ENCODE data around the gene PHKA2. TPM values are rescaled to one million over a fixed set of nuclear protein-coding genes. Genes with fewer than 3 reads are reported as not detected.

The PHKA2 gene
- total and polyA plus RNA-seq, 7 experiments from 2014 or later: 7.9 to 54.3 (median 40.8) TPM

GRCh38 chrX:18949291-18949943 is 34.5 kb downstream of the PHKA2 start:
- Mint-ChIP-seq H3K27ac (no peak overlapping the region), H3K27me3 (no peaks in the 10 kb centered on the region), H3K36me3 (peaks cover 5 to 22% (median 9%) of the 10 kb centered on the region in 5 donors), H3K4me1 (peaks cover 0 to 4% (median 1%) of the 10 kb centered on the region in 7 donors), H3K4me3 (no peak overlapping the region), H3K9me3 (peaks cover 0 to 6% (median 0%) of the 10 kb centered on the region in 11 donors)
- POLR2A ChIA-PET: no interaction called here
- ATAC-seq (no peak), DNase-seq (no peak)
- Histone ChIP-seq H3K4me1 (ENCODE audit: control insufficient read depth in 2 of 2, insufficient read depth in 2 of 2, low read length in 2 of 2) (no peaks in the 10 kb centered on the region), H3K9me3 (ENCODE audit: control insufficient read depth in 2 of 3, low read length in 3 of 3) (no peaks in the 10 kb centered on the region), H3K27me3 (ENCODE audit: control insufficient read depth in 2 of 2, insufficient read depth in 2 of 2, low read length in 2 of 2) (no peaks in the 10 kb centered on the region), H3K27ac (ENCODE audit: low read depth, low read length) (no peak overlapping the region), H3K36me3 (ENCODE audit: control insufficient read depth in 2 of 3, insufficient read depth in 3 of 3, low read length in 3 of 3) (peaks cover 0 to 14% (median 0%) of the 10 kb centered on the region in 3 experiments), H3K4me3 (ENCODE audit: low read length) (no peak overlapping the region)
- intact Hi-C loops (cut with micrococcal nuclease): no loop called here
- CTCF ChIA-PET: interaction anchor here (0.7 kb wide), 1 partner anchor 359 kb away, joined by 3 read pairs; no protein-coding TSS in a partner anchor

GRCh38 chrX:18946611-18947010 is 37.3 kb downstream of the PHKA2 start:
- DNase-seq (no peak), ATAC-seq (no peak)
- Histone ChIP-seq H3K27ac (ENCODE audit: low read depth, low read length) (no peak overlapping the region), H3K36me3 (ENCODE audit: control insufficient read depth in 2 of 3, insufficient read depth in 3 of 3, low read length in 3 of 3) (peaks cover 0 to 28% (median 0%) of the 10 kb centered on the region in 3 experiments), H3K4me1 (ENCODE audit: control insufficient read depth in 2 of 2, insufficient read depth in 2 of 2, low read length in 2 of 2) (no peaks in the 10 kb centered on the region), H3K4me3 (ENCODE audit: low read length) (no peak overlapping the region), H3K27me3 (ENCODE audit: control insufficient read depth in 2 of 2, insufficient read depth in 2 of 2, low read length in 2 of 2) (no peaks in the 10 kb centered on the region), H3K9me3 (ENCODE audit: control insufficient read depth in 2 of 3, low read length in 3 of 3) (no peaks in the 10 kb centered on the region)
- CTCF ChIA-PET: no interaction called here
- H3K27ac Mint-ChIP-seq: no peak overlapping the region
- no peak overlapping the region for H3K4me3 Mint-ChIP-seq
- H3K27me3 Mint-ChIP-seq: no peaks in the 10 kb centered on the region
- peaks cover 7 to 32% (median 9%) of the 10 kb centered on the region in 5 donors for H3K36me3 Mint-ChIP-seq
- intact Hi-C loops (cut with micrococcal nuclease): no loop called here
- POLR2A ChIA-PET: no interaction called here
- peaks cover 0 to 6% (median 0%) of the 10 kb centered on the region in 11 donors for H3K9me3 Mint-ChIP-seq
- peaks cover 0 to 1% (median 0%) of the 10 kb centered on the region in 7 donors for H3K4me1 Mint-ChIP-seq

GRCh38 chrX:18946157-18946556 is 37.8 kb downstream of the PHKA2 start:
- no peaks in the 10 kb centered on the region for H3K27me3 Mint-ChIP-seq
- Histone ChIP-seq H3K36me3 (ENCODE audit: control insufficient read depth in 2 of 3, insufficient read depth in 3 of 3, low read length in 3 of 3) (peaks cover 0 to 30% (median 0%) of the 10 kb centered on the region in 3 experiments), H3K27me3 (ENCODE audit: control insufficient read depth in 2 of 2, insufficient read depth in 2 of 2, low read length in 2 of 2) (no peaks in the 10 kb centered on the region), H3K4me3 (ENCODE audit: low read length) (no peak overlapping the region), H3K9me3 (ENCODE audit: control insufficient read depth in 2 of 3, low read length in 3 of 3) (no peaks in the 10 kb centered on the region), H3K27ac (ENCODE audit: low read depth, low read length) (no peak overlapping the region), H3K4me1 (ENCODE audit: control insufficient read depth in 2 of 2, insufficient read depth in 2 of 2, low read length in 2 of 2) (no peaks in the 10 kb centered on the region)
- peaks cover 0 to 1% (median 0%) of the 10 kb centered on the region in 7 donors for H3K4me1 Mint-ChIP-seq
- ChIA-PET CTCF (no interaction called here), POLR2A (no interaction called here)
- no peak for ATAC-seq
- H3K27ac Mint-ChIP-seq: no peak overlapping the region
- no peak overlapping the region for H3K4me3 Mint-ChIP-seq
- no peak for DNase-seq
- peaks cover 7 to 31% (median 9%) of the 10 kb centered on the region in 5 donors for H3K36me3 Mint-ChIP-seq
- intact Hi-C loops (cut with micrococcal nuclease): no loop called here
- H3K9me3 Mint-ChIP-seq: peaks cover 0 to 6% (median 0%) of the 10 kb centered on the region in 11 donors

- Mint-ChIP-seq H3K27me3 (no peaks in the 10 kb centered on the region), H3K4me1 (peaks cover 0 to 1% (median 0%) of the 10 kb centered on the region in 7 donors), H3K9me3 (peaks cover 0 to 6% (median 0%) of the 10 kb centered on the region in 11 donors), H3K36me3 (peaks cover 7 to 28% (median 9%) of the 10 kb centered on the region in 5 donors), H3K4me3 (no peak overlapping the region), H3K27ac (no peak overlapping the region)
- no peaks in the 10 kb centered on the region for H3K27me3 ChIP-seq (ENCODE audit: control insufficient read depth in 2 of 2, insufficient read depth in 2 of 2, low read length in 2 of 2)
- intact Hi-C loops (cut with micrococcal nuclease): no loop called here
- no peaks in the 10 kb centered on the region for H3K4me1 ChIP-seq (ENCODE audit: control insufficient read depth in 2 of 2, insufficient read depth in 2 of 2, low read length in 2 of 2)
- H3K27ac ChIP-seq (ENCODE audit: low read depth, low read length): no peak overlapping the region
- no peaks in the 10 kb centered on the region for H3K9me3 ChIP-seq (ENCODE audit: control insufficient read depth in 2 of 3, low read length in 3 of 3)
- H3K36me3 ChIP-seq (ENCODE audit: control insufficient read depth in 2 of 3, insufficient read depth in 3 of 3, low read length in 3 of 3): peaks cover 0 to 25% (median 0%) of the 10 kb centered on the region in 3 experiments
- ChIA-PET POLR2A (no interaction called here), CTCF (no interaction called here)
- H3K4me3 ChIP-seq (ENCODE audit: low read length): no peak overlapping the region
- DNase-seq (no peak), ATAC-seq (no peak)
These were observed 38.4 kb downstream of the PHKA2 start for GRCh38 chrX:18945483-18945882.

- intact Hi-C loops (cut with micrococcal nuclease): no loop called here
- DNase-seq (no peak), ATAC-seq (no peak)
- H3K36me3 ChIP-seq (ENCODE audit: control insufficient read depth in 2 of 3, insufficient read depth in 3 of 3, low read length in 3 of 3): peaks cover 0 to 24% (median 0%) of the 10 kb centered on the region in 3 experiments
- H3K27me3 Mint-ChIP-seq: no peaks in the 10 kb centered on the region
- no peaks in the 10 kb centered on the region for H3K27me3 ChIP-seq (ENCODE audit: control insufficient read depth in 2 of 2, insufficient read depth in 2 of 2, low read length in 2 of 2)
- no peaks in the 10 kb centered on the region for H3K4me1 ChIP-seq (ENCODE audit: control insufficient read depth in 2 of 2, insufficient read depth in 2 of 2, low read length in 2 of 2)
- no peak overlapping the region for H3K27ac ChIP-seq (ENCODE audit: low read depth, low read length)
- ChIA-PET POLR2A (no interaction called here), CTCF (no interaction called here)
- H3K27ac Mint-ChIP-seq: no peak overlapping the region
- H3K9me3 Mint-ChIP-seq: peaks cover 0 to 6% (median 0%) of the 10 kb centered on the region in 11 donors
- no peaks in the 10 kb centered on the region for H3K9me3 ChIP-seq (ENCODE audit: control insufficient read depth in 2 of 3, low read length in 3 of 3)
- peaks cover 3 to 25% (median 7%) of the 10 kb centered on the region in 5 donors for H3K36me3 Mint-ChIP-seq
- peaks cover 0 to 1% (median 0%) of the 10 kb centered on the region in 7 donors for H3K4me1 Mint-ChIP-seq
- no peak overlapping the region for H3K4me3 ChIP-seq (ENCODE audit: low read length)
- H3K4me3 Mint-ChIP-seq: no peak overlapping the region
These were observed 39.4 kb downstream of the PHKA2 start for GRCh38 chrX:18944482-18944881.

- peaks cover 0 to 25% (median 7%) of the 10 kb centered on the region in 5 donors for H3K36me3 Mint-ChIP-seq
- CTCF ChIA-PET: no interaction called here
- no peaks in the 10 kb centered on the region for H3K27me3 Mint-ChIP-seq
These were observed 42.0 kb downstream of the PHKA2 start for GRCh38 chrX:18941896-18942295.

GRCh38 chrX:18938710-18939109 is 45.2 kb downstream of the PHKA2 start:
- intact Hi-C loops (cut with micrococcal nuclease): no loop called here
- no peaks in the 10 kb centered on the region for H3K27me3 ChIP-seq (ENCODE audit: control insufficient read depth in 2 of 2, insufficient read depth in 2 of 2, low read length in 2 of 2)
- DNase-seq (no peak), ATAC-seq (no peak)
- ChIA-PET POLR2A (interaction anchor here (1.0 kb wide), 1 partner anchor 33 kb away, joined by 3 read pairs; no protein-coding TSS in a partner anchor), CTCF (no interaction called here)
- H3K4me1 ChIP-seq (ENCODE audit: control insufficient read depth in 2 of 2, insufficient read depth in 2 of 2, low read length in 2 of 2): no peaks in the 10 kb centered on the region
- H3K36me3 ChIP-seq (ENCODE audit: control insufficient read depth in 2 of 3, insufficient read depth in 3 of 3, low read length in 3 of 3): peaks cover 0 to 50% (median 0%) of the 10 kb centered on the region in 3 experiments
- H3K9me3 ChIP-seq (ENCODE audit: control insufficient read depth in 2 of 3, low read length in 3 of 3): no peaks in the 10 kb centered on the region
- no peak overlapping the region for H3K4me3 ChIP-seq (ENCODE audit: low read length)
- peaks cover 4 to 26% (median 6%) of the 10 kb centered on the region in 5 donors for H3K36me3 Mint-ChIP-seq
- H3K4me1 Mint-ChIP-seq: no peaks in the 10 kb centered on the region
- H3K27ac Mint-ChIP-seq: no peak overlapping the region
- H3K4me3 Mint-ChIP-seq: no peak overlapping the region
- no peaks in the 10 kb centered on the region for H3K9me3 Mint-ChIP-seq
- no peaks in the 10 kb centered on the region for H3K27me3 Mint-ChIP-seq
- H3K27ac ChIP-seq (ENCODE audit: low read depth, low read length): no peak overlapping the region

More at GRCh38 chrX:18941896-18942295, 42.0 kb downstream of the PHKA2 start:
- Mint-ChIP-seq H3K27ac (no peak overlapping the region), H3K9me3 (peaks cover 0 to 6% (median 0%) of the 10 kb centered on the region in 11 donors), H3K4me1 (no peaks in the 10 kb centered on the region), H3K4me3 (no peak overlapping the region)
- Histone ChIP-seq H3K4me3 (ENCODE audit: low read length) (no peak overlapping the region), H3K4me1 (ENCODE audit: control insufficient read depth in 2 of 2, insufficient read depth in 2 of 2, low read length in 2 of 2) (no peaks in the 10 kb centered on the region), H3K27me3 (ENCODE audit: control insufficient read depth in 2 of 2, insufficient read depth in 2 of 2, low read length in 2 of 2) (no peaks in the 10 kb centered on the region), H3K36me3 (ENCODE audit: control insufficient read depth in 2 of 3, insufficient read depth in 3 of 3, low read length in 3 of 3) (peaks cover 0 to 40% (median 0%) of the 10 kb centered on the region in 3 experiments), H3K27ac (ENCODE audit: low read depth, low read length) (no peak overlapping the region), H3K9me3 (ENCODE audit: control insufficient read depth in 2 of 3, low read length in 3 of 3) (no peaks in the 10 kb centered on the region)
- DNase-seq (no peak), ATAC-seq (no peak)
- POLR2A ChIA-PET: interaction anchor here (0.6 kb wide), 1 partner anchor 455 kb away, joined by 4 read pairs; no protein-coding TSS in a partner anchor
- intact Hi-C loops (cut with micrococcal nuclease): no loop called here

Measured in naive thymus-derived CD4-positive, alpha-beta T cell (primary cell).